Mononuclear cell (primary cell): ENCODE results near the gene NOD1. TPM values are rescaled to one million over a fixed set of nuclear protein-coding genes. Genes with fewer than 3 reads are reported as not detected.

ENCODE experiments used
- total RNA-seq: library from RNA; depleted of rRNA; stranded (reverse); fragments of >200 nt; gene quantifications from one replicate; pipeline ENCODE4 v1.2.3, GENCODE V29; 2012

The NOD1 gene
- total RNA-seq, 1 donor, result 9.2 TPM

Other genes starting within 250 kb of the NOD1 start
- 34.1 TPM for gene ZNRF2, start 194.2 kb downstream of the NOD1 start, total RNA-seq
- gene GGCT, start 26.0 kb upstream of the NOD1 start, total RNA-seq, result 6.6 TPM
- gene GARS1, start 116.1 kb upstream of the NOD1 start, total RNA-seq, result 74.0 TPM
- not detected for gene CRHR2, start 203.7 kb upstream of the NOD1 start, total RNA-seq